HEK293 (cell line): ENCODE data around the gene TMEFF1.

Experiments used
- CTCF ChIP-seq: fragments of 450-650 bp; formaldehyde crosslinking; IDR thresholded peaks from 2 replicates; pipeline ENCODE4 v1.5.1; 2016; ENCODE audit warnings: missing biosample characterization, missing genetic modification characterization
- HOXA7 ChIP-seq: sonication (generic); formaldehyde crosslinking; IDR thresholded peaks from 2 replicates; pipeline ENCODE4 v1.8.1; 2022; ENCODE audit warnings: missing genetic modification reagents, borderline replicate concordance
- PRDM1 ChIP-seq: fragments of 450-650 bp; formaldehyde crosslinking; IDR thresholded peaks from 2 replicates; pipeline ENCODE4; 2016; ENCODE audit warnings: missing biosample characterization, missing genetic modification characterization
- SP7 ChIP-seq: fragments of 450-650 bp; formaldehyde crosslinking; IDR thresholded peaks from 2 replicates; pipeline ENCODE4 v1.5.1; 2016; ENCODE audit warnings: missing biosample characterization, missing genetic modification characterization
- ZBTB21 ChIP-seq: fragments of 450-650 bp; formaldehyde crosslinking; IDR thresholded peaks from 2 replicates; pipeline ENCODE4 v1.5.1; 2017; ENCODE audit warnings: missing biosample characterization, missing genetic modification characterization
- ZNF274 ChIP-seq, 2 experiments: fragments of 200-500 bp in 1 of 2; fragments of 450-650 bp in 1 of 2; sonication (Bioruptor generic) in 1 of 2; formaldehyde crosslinking in 1 of 2; IDR thresholded peaks; 2 replicates each; pipeline versions ENCODE4 v1.5.1 to v1.6.1; 2014 to 2016; ENCODE audit warnings: borderline replicate concordance in 1 of 2, inconsistent platforms in 1 of 2, low read length in 1 of 2, missing biosample characterization in 1 of 2, missing genetic modification characterization in 1 of 2
- ZNF473 ChIP-seq: fragments of 450-650 bp; formaldehyde crosslinking; IDR thresholded peaks from 2 replicates; pipeline ENCODE4 v1.5.1; 2017; ENCODE audit warnings: missing biosample characterization, missing genetic modification characterization
- ZNF560 ChIP-seq: fragments of 450-650 bp; formaldehyde crosslinking; IDR thresholded peaks from 2 replicates; pipeline ENCODE4 v1.5.1; 2017; ENCODE audit warnings: missing biosample characterization, missing genetic modification characterization, borderline replicate concordance

DNA sequence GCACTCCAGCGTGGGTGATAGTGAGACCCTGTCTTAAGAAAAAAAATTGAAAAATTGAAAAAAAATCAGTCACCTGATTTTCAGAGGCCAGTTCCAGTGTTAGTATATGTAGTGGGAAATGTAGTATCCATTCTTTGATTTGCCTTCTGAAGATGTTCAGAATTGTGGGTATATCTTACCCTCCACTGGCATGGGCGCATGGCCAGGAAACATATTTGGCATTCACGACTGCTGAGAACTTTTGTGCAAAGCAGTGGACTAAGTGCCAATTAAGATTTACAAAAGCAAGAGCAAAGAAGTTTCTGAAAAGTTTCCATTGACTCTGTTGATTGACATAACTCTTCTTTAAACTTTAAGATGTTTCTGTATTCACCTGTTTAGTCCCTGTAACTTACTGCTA, 107.3 kb downstream of the TMEFF1 start:
- no peak for TF ChIP-seq HOXA7 (CRISPR knock-in tag)
- no peak for TF ChIP-seq PRDM1 (tag by site-specific recombination)
- no peak for TF ChIP-seq CTCF
- TF ChIP-seq ZNF473 (tag by site-specific recombination) = no peak
- no peak for TF ChIP-seq SP7 (tag by site-specific recombination)
- no peak for TF ChIP-seq ZBTB21
- TF ChIP-seq ZNF560 (tag by site-specific recombination) = no peak
- no peak for TF ChIP-seq ZNF274 (IDR thresholded peaks at IDR 0.05; ENCODE audit: low read length)
- TF ChIP-seq ZNF274 (tag by site-specific recombination; IDR thresholded peaks at IDR 0.05; ENCODE audit: borderline replicate concordance) = no peak
